OCI-M2 (cell line): ENCODE results near the gene KNSTRN.

Experiments used
- DNase-seq: peaks from one replicate; lab custom pipeline; 2025; ENCODE audit not compliant: unreplicated experiment; lab: John Stamatoyannopoulos, UW

KNSTRN gene

DNA sequence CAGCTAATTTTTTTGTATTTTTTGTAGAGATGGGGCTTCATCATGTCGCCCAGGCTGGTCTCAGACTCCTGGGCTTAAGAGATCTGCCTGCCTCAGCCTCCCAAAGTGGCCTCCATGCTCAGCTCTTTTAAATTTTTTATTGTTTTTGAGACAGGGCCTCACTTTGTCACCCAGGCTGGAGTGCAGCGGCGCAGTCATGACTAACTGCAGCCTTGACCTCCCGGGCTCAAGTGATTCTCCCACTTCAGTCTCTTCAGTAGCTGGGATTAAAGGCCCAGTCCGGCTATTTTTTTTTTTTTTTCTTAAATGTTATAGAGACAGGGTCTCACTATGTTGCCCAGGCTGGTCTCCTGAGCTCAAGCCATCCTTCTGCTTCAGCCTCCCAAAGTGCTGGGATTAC is 43.2 kb downstream of the KNSTRN start:
- DNase-seq, result no peak

DNA sequence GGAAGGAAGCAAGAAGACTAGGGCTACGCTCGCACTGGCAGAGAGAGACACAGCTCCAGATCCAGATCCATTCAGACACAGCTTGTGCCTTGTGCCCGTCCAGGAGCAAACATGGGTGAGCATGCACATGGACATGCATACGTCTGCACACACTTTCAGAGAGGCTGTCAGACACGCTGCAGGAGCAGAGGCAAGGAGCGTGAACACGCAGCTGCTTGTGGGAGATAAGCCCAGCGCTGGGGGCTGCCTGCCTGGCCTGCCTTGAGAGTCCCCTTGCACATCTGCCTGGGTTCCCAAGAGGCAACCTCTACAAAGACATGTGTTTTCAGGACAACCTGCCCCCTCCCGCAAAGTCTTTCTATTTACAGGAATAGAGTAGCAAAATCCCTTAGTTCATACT is 44.7 kb downstream of the KNSTRN start:
- DNase-seq, result no peak

DNA sequence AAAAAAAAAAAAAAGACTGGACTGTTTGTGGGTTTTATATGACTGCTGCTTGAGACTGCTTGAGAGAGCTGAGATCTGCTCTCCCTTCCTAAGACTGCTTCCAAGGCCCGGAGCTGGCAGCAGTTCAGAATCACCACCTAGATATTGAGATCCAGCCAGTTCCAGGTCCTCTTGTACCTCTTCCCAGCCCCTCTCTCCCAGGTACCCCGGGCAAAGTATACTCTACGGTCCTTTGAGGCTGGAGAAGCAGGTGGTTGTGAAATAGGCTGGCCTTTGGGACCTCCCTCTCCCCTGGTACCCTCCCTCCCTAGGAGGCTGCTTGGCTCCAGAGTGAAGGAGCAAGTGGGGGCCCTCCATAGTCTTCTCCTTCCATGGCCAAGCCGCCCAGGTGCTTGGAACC is 45.7 kb downstream of the KNSTRN start:
- no peak for DNase-seq

DNA sequence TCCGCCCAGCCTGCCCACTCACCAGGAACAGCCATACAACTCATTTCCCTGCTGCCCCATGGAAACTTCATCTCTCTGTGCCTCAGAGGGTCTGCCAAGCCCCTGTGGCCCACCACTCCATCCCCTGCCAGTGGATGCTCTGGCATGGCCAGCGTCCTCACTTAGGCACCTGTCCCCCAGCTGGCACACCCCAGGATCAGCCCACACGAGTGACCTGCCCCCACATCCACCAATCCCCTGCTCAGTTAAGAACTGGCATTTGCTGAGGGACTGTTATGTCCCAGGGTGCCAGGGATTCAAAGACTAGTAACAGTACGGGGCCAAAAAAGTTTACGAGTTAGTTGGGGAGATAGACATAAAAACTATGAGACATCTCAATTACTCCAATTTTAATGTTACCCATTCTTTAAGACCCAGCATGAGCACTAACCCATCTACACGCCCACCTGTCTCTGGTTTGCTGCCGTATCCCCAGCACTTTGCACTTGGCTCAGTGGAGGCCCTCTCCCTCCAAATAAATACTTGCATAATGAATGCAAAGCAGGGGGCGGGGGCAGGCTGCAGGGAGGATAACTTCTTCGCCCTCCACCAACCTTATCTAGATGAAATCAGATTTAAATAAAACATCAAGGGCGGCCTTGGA is 46.7 kb downstream of the KNSTRN start:
- no peak for DNase-seq

DNA sequence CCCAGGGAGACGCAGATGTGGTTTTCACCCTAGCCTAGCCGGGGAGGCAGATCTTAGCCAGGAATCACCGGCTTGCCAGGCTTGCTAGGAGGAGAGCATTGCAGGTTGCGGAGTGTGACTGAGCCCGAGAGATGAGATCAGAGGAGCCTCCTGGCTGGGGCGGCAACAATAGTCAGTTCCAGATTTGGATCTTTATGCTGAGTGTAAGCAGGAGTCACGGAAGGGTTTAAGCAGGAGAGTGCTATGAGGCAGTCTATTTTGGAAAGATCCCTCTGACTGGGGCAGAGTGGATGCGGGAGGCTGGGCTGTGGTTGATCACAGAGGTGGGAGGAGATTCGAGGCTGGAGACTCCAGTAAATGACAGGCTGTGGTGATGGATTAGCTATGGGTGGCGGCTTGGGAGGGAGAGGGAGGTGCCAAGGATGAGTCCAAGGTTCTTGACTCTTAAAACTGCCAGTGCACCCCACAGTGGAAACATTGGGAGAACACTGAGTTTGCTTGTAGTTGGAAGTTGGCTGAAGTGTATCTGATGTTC is 47.8 kb downstream of the KNSTRN start:
- no peak for DNase-seq

DNA sequence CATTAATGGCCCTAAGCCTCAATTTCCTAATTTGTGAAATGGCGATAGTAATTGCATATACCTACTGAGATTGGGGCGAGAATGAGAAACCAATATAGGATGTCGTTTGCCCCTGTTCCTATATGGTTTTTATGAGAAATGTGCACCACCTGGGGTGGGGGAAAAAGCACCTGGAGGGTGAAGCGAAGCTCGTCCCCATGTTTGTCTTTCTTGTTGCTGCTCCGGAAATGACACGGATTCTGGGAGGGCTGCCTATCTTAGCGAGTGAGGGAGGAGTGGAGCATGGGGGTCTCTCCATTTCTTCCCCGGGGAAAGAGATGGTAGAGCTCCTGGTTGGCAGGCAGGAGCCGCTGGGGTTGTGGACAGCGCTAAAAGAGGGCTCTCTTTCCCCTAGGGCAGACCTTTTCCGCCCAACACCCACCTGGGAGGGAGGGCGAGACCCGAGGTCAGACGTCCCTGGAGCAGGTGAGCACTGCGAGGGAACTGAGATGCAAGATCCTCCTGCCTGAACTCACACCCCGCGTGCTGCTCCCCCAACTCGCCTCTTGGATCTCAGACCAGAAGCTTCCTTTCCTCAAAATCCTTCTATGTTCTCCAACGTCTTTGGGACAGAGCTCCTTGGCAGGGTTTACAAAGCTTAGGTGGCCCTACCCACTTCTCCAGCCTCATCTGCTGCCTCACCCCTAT is 52.6 kb downstream of the KNSTRN start:
- no peak for DNase-seq

DNA sequence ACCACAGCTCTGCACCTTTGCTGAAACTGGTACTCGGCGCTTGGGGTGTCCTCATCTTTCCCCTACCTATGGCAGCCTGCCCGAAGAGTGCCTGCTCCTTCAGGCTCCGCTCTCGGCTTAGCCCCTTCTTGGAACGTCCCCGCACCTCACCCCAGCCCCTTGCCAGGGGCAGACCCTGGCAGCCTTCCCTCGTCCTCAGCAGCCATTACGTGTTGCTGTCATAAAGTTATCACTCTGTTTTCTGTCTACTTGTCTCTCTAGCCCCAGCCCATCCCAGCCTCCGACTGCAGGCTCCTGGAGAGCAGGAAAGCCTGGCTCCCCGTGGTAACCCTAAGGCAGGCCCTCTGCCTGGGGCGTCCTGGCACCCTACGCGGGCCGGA is 53.2 kb downstream of the KNSTRN start:
- DNase-seq, result no peak

DNA sequence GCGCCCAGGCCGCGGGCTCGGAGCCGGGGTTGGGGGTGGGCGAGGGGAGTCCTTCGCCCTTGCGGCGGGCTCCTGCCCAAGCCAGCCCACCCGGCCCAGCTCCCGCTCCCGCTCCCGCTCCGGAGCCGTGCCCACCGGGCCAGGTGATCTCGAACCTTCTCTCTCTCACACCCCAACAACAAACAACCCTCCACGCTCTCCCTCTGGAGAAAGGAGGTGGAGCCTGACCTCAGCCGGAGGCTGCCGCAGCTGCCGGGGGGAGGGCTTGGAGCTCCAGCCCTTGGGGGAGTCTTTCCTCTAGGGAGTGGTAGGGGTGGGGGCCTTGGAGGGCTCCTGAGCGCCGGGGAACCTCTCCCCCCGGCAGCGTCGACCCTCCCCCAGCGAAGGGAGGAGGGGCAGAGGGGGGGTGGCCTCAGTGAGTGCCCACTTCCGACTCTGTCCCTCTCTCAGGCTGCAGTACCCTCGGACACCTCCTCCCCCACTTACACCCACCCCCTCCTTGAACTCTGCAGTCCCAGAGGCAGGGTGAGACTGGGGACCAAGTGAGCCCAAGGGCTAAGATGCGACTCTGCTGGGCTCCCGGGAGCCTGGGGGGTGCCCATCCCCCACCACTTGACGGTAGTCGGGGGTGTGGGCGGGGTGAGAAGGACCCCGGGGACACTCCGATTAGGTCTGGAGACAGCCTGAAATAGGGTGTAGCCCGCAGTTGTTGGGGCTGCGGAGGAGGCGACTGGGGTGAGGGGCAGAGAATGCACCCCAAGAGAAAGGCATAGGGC is 53.8 kb downstream of the KNSTRN start:
- DNase-seq, result no peak

DNA sequence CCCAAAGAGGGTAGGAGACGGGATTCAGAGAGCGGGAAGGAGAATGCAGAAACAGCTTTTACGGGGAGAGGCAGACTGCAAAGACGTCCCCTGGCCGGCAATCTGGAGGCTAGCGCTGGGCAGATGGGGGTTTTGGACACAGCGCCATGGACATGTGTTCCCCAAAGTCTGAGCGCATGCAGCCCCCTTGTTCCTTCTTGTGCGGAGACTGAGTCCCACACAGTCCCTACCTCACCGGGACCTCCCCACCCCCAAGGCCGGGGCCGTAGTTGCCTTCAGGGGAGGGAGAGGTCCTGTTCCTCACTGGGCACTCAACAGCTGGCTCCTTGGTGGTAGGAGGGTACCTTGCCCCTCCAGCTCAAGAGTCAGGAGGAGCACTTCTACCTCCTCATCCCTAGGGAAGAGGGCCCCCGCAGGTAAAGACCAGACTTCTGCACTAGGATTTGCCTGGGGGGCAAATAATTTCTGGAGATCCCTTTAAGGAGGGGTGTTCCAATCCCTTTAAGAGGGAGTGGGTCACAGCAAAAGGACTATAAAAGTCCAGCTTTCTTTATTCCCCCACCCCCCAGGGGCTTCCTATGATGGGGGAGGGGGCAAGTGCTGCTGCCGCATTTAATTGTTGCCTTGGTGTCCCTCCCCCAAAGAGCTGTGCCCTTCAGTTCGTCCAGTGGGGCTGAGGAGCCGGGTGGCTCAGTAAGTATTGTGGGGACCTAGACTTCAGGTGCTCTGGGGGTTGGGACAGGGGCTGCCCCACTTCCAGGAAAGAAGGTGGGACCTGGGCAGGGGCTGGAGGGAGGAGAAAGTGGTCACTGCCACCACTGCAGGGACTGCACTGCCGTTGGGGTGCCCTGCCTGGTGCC is 54.6 kb downstream of the KNSTRN start:
- no peak for DNase-seq

DNA sequence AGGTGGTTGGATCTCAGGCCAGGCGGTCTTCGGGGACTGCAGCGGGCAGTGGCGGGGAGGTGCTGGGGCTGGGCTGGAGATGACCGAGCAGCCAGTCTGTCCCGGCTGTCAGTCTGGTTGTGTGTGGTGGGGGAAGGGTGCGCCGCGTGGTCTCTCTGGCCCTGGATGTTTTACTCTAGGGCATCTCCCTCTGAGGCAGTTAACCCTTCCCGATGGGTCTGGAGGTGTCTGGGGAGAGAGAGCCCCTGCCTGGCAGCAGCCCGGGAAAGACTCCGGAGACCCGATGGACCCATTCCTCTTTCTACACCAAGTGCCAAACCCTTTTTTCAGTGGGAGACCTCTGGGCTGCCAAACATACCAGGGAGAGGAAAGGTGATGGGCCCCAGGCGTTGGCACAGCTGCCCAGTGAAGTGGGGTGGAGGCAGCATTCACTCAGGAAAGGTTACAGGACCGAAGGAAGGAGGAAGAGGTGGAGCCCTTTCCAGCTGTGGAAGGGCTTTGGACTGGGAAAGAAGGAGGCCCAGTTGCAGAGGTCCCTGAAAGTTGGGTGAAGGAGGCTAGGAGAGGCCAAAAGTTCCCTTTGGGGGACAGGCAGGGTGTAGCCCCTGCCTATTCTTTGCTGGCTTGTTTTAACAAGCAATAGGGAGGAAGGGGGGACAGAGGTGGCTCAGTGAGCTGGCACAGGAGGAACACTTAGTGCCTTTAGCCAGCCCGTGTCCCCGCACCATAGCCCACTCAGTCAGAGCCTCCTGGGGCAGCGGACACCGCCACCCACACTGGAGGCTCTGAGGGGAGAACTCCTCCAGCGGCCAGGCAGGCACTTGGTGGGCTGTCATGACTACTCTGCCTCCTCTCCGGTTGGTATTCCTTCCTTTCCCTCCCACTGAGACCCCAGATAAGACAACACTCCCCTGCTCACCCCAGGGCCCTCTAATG is 55.5 kb downstream of the KNSTRN start:
- no peak for DNase-seq

DNA sequence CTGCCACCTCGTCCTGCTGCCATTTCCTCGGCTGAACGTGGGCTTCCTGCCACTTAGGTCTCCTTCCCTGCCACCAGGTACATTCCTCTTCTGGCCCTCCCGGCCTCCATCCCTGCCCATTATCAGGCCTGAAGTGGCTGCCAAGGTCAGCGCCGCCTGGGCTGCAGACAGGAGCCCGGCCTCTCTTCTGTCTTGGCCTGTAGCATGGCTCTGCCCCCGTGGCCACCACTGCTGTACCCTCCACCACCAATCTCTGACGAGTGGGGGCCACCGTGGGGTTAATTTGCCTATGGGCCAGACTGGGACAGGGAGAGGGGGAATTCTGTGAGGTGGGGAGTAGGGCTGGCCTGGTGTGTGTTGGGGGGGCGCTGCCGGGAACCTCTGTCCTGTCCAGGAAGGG is 56.2 kb downstream of the KNSTRN start:
- no peak for DNase-seq

DNA sequence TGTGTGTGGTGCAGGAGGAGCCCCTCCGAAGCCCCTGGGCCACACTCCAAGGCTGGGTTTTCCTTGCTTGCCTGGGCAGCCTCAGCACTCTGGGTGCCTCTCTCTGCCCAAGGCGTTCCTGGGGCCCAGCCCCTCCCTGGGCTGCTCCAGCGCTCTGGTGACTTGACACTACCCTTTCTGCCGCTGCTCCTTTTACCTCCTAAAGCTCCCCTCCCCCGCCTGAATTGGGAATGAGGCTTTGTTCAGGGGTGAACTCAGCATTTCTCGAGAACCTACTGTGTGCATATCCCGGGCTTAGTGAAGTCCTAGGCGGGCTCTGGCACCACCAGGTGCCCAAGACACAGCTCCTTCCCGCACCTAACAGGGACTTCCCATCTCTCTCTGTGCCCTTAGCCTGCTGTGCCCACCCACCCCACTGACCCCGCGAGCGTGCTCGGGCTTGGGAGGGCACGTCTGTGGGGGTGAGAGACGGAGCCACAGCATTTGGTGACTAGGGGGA is 57.0 kb downstream of the KNSTRN start:
- no peak for DNase-seq

DNA sequence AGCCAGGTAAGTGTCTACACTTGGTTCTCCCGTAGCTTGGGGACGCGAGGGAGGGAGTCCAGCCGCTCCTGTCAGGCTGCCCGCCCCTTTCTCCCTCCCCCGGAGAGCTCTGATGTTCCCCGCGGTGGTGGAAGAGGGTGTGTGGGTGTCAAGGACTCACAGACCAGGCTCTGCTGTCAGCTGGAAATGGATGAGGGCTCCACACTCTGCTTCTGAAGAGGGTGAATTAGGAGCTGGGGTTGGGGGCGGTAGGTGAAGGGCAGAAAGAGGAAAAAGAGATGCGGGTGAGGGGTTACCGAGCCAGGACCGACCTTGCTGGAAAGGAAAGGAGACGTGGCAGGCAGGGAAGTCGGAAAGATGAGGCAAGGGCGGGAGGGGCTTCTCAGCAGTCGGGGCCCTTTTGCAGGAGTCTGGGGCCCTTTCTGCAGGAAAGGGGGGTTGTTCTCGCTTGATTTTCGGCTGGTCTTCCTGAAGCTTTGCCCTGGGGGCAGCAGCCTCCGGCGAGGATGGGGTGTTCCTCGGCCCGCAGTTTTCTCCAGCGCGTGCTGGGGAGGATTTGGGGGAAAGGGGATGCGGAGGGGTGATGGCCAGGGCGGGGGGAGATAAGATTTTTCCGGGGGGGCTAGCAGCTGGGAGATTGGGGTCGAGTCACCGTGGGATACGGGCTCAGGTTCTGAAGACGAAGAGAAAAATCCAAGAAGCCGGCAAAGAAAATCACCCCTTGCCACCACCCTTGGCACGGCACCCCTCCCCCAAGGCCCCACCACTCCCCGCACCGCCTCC is 57.6 kb downstream of the KNSTRN start:
- no peak for DNase-seq

DNA sequence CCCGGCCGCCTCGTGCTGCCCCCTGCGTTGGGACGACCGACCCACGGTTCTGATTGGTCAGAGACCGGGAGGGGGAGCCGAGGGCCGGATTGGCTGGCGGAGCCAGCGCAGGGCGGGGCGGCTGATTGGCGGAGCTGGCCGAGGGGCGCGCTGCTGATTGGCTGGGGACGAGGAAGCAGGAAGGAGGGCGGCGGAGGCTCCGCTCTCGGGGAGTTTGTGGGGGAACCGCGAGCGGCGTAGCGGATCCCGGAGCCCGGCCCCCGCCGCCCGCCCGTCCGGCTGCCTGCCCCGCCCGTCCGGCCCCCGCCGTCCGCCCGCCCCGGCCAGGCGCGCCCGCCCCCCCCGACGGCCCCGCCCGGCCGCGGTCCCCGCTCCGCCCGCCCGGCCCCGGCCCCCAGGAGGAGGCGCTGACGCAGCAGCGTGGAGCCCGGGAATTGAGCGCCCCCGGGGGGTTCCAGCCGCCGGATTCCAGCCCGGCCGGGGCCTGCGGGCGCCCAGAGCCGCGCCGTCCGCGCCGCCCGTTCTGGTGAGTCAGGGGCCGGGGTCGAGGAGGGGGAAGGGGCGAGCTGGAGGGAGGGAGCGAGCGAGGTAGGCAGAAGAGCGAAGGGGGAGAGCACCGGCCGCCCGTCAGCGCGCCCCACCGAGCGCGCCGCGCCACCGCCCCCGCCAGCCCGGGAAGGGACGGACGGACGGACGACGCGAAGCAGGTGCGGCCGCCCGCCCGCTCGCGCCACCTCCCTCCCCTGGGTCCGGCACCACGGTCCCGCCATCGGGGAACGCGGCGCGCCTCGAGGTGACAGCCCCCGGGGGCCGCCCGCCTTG is 58.4 kb downstream of the KNSTRN start, which contains the start of gene BAHD1:
Gene BAHD1, plus strand, starts transcription at position 211 of the 822 bp plus-strand sequence. CDS start 17,512 bp downstream, outside the sequence.
- DNase-seq, result peak; percentile 36

DNA sequence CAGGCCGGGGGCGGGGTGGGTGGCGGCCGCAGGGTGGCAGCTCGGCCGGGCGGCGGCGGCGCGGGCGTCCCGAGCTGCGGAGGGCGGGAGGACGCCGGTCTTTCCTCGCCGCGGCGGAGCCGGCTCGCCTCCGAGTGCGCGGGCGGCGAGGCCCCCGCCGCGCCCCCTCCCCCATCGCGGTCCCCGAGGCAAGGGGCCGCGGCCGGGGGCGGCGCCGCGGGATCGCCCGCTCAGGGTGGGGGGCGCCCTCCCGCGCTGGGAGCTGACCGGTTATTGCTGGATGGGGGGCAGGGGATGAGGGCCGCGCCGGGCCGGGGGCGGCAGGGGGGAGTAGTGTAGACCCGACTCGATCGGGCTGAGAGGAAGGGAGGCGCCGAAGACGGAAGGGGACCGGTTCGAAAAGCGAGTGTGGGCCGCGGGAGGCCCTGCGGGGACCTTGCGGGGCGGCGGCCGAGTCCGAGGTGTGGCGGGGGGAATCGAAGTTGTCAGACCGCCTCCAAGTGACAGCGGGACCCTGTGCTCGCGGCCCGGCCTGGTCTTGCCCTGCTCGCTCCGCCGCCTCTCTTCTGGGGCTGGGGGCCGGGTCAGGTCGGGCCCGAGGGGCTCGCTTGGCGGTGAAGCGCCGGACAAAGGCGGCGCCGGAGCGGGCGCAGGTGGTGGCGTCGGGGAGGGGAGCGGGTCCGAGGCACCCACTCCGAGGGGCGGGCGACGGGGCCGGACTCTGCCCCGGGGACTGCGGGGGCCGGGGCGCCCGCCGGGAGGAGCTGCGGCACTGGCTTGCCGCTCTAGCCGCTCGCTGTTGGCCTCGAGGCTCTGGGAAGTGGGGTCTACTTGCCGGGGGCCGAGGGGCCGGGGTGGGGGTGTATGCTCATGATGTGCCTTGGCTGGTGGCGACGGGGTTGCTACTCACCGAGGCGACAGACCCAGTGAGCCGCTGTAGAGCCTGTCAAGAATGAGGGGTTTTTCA is 59.3 kb downstream of the KNSTRN start:
- no peak for DNase-seq

DNA sequence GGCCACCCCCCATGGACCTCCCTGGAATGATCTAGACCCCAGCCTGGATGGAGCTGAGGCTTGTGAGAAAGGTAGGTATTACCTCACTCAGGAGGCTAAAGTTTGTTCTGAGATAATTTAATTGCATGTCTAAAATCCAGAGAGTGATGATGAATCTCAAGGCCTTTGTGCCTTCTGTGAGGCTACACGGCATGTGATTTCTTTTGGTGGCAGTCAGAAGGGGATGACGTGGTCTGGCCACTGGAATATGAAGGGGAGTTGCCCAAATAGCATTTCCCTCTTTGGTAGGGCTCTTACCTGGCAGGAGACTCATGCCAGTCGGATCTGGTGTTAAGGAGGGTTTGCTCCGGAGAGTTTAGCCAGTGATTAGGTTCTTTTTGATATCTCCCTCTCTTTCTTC is 60.7 kb downstream of the KNSTRN start:
- DNase-seq, result no peak

DNA sequence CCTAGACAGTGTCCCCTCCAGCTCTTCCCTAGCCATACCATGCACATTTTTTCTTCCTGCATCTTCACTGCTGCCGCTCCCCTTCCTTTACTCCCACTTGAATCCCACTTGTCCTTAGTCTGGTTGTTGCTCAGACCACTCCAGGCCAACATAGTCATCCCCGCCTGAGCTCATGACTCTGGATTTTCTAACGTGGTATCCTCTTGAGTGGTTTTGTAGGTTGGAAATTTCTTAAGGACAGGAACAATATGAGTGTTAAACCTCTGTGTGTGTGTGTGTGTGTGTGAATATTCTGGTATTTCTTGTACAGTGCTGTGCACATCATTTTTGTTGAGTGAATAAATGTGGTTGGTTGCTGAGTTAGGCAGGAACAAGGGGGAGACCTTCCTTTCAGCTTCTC is 61.3 kb downstream of the KNSTRN start:
- DNase-seq, result no peak
